ENCODE data around the gene ITGBL1. TPM values are rescaled to one million over a fixed set of nuclear protein-coding genes. Genes with fewer than 3 reads are reported as not detected.
"Not testable (repeated sequence)": the region's sequence is repeated elsewhere in the genome, so short reads cannot be mapped to it uniquely, and the experiment has no call there.

Gene ITGBL1
- total RNA-seq, 1 experiment from 2014 or later: not detected

DNA sequence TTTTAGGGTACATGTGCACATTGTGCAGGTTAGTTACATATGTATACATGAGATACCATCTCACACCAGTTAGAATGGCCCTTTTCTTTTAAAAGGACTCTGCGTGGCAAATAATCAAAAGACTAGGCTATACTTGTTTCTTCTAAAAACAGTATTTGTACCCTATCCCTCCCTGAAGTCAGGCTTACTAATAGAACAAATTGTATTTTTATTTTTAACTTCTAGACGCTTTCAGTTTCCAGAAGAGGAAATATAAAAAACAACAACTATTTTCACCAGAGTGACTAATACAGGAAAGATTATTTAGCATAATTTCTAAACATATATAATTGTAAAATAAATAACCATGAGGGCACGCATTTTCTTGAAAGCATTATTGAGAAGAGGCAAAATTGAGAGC is 83.6 kb downstream of the ITGBL1 start:
- no peak overlapping the region for H3K27ac Mint-ChIP-seq (ENCODE audit: unreplicated experiment)

GRCh38 chr13:101544544-101544943 is 92.1 kb downstream of the ITGBL1 start:
- H3K27me3 Mint-ChIP-seq (ENCODE audit: insufficient read depth, unreplicated experiment); H3K27ac Mint-ChIP-seq (ENCODE audit: unreplicated experiment); H3K4me1 Mint-ChIP-seq (ENCODE audit: low read depth, unreplicated experiment); intact Hi-C loops (cut with micrococcal nuclease; ENCODE audit: unreplicated experiment); H3K9me3 ChIP-seq; H3K36me3 ChIP-seq (ENCODE audit: control insufficient read depth, insufficient read depth, low read length); H3K27me3 ChIP-seq (replicated peaks; ENCODE audit: control insufficient read depth, insufficient read depth, low read length); H3K9me3 Mint-ChIP-seq (ENCODE audit: unreplicated experiment); BruUV-seq (replicated peaks); H3K4me1 ChIP-seq; POLR2A ChIA-PET; H3K4me3 ChIP-seq (ENCODE audit: low read depth, low read length); H3K36me3 Mint-ChIP-seq (ENCODE audit: insufficient read depth, unreplicated experiment); CTCF ChIA-PET: not testable (repeated sequence)
- H3K4me3 Mint-ChIP-seq (ENCODE audit: unreplicated experiment): peak overlapping the region; percentile 67
- DNase-seq: peak; percentile 6 to 44

More for the DNA sequence above, 83.6 kb downstream of the ITGBL1 start:
- DNase-seq: no peak
- H3K9me3 Mint-ChIP-seq (ENCODE audit: unreplicated experiment): no peaks in the 10 kb centered on the region
- no peaks in the 10 kb centered on the region for H3K27me3 ChIP-seq (replicated peaks; ENCODE audit: control insufficient read depth, insufficient read depth, low read length)
- ChIA-PET CTCF (no interaction called here), POLR2A (no interaction called here)
- H3K4me3 ChIP-seq (ENCODE audit: low read depth, low read length): no peak overlapping the region
- TF ChIP-seq CTCF (IDR thresholded peaks at IDR 0.05; ENCODE audit: insufficient read depth in 1 of 2, low read depth in 1 of 2, low read length in 1 of 2, severe bottlenecking in 1 of 2, unreplicated experiment in 1 of 2): no peak
- H3K36me3 ChIP-seq (ENCODE audit: control insufficient read depth, insufficient read depth, low read length): no peaks in the 10 kb centered on the region
- H3K9me3 ChIP-seq: no peaks in the 10 kb centered on the region
- H3K4me1 Mint-ChIP-seq (ENCODE audit: low read depth, unreplicated experiment): no peaks in the 10 kb centered on the region
- H3K4me1 ChIP-seq: no peaks in the 10 kb centered on the region
- no peaks in the 10 kb centered on the region for H3K36me3 Mint-ChIP-seq (ENCODE audit: insufficient read depth, unreplicated experiment)
- no peak overlapping the region for H3K4me3 Mint-ChIP-seq (ENCODE audit: unreplicated experiment)
- BruUV-seq (replicated peaks): no TSS peak
- intact Hi-C loops (cut with micrococcal nuclease; ENCODE audit: unreplicated experiment): no loop called here
- H3K27me3 Mint-ChIP-seq (ENCODE audit: insufficient read depth, unreplicated experiment): no peaks in the 10 kb centered on the region

- Mint-ChIP-seq H3K4me1 (ENCODE audit: low read depth, unreplicated experiment) (no peaks in the 10 kb centered on the region), H3K9me3 (ENCODE audit: unreplicated experiment) (no peaks in the 10 kb centered on the region), H3K4me3 (ENCODE audit: unreplicated experiment) (peak overlapping the region; percentile 67), H3K36me3 (ENCODE audit: insufficient read depth, unreplicated experiment) (no peaks in the 10 kb centered on the region), H3K27ac (ENCODE audit: unreplicated experiment) (no peak overlapping the region), H3K27me3 (ENCODE audit: insufficient read depth, unreplicated experiment) (no peaks in the 10 kb centered on the region)
- POLR2A ChIA-PET: no interaction called here
- Histone ChIP-seq H3K9me3 (no peaks in the 10 kb centered on the region), H3K27me3 (replicated peaks; ENCODE audit: control insufficient read depth, insufficient read depth, low read length) (no peaks in the 10 kb centered on the region), H3K4me3 (ENCODE audit: low read depth, low read length) (no peak overlapping the region), H3K4me1 (no peaks in the 10 kb centered on the region), H3K36me3 (ENCODE audit: control insufficient read depth, insufficient read depth, low read length) (no peaks in the 10 kb centered on the region)
- CTCF ChIA-PET: no interaction called here
- intact Hi-C loops (cut with micrococcal nuclease; ENCODE audit: unreplicated experiment): no loop called here
- BruUV-seq (replicated peaks): no TSS peak
- DNase-seq: no peak
- no peak for TF ChIP-seq CTCF (IDR thresholded peaks at IDR 0.05; ENCODE audit: insufficient read depth in 1 of 2, low read depth in 1 of 2, low read length in 1 of 2, severe bottlenecking in 1 of 2, unreplicated experiment in 1 of 2)
These were observed 92.5 kb downstream of the ITGBL1 start for GRCh38 chr13:101544979-101545378.

DNA sequence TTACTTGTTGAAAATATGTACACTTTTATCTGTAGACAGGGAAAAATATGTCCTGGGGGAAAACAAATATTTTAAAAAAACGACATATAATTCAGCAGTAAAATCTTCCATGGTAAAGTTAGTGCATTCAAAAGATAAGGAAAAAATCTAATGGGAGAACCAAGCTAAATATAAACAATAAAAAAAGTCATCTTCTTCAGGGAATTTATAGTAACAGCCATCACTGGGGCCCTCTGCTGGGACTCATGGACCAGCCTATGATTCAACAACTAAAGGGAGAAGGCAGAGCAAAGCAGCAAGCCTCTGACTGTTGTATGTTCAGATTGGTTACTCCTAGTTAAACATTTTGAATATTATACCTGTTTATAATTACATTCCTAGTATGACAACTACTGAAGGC is 93.0 kb downstream of the ITGBL1 start:
- Mint-ChIP-seq H3K9me3 (ENCODE audit: unreplicated experiment) (no peaks in the 10 kb centered on the region), H3K4me1 (ENCODE audit: low read depth, unreplicated experiment) (no peaks in the 10 kb centered on the region), H3K36me3 (ENCODE audit: insufficient read depth, unreplicated experiment) (no peaks in the 10 kb centered on the region), H3K27me3 (ENCODE audit: insufficient read depth, unreplicated experiment) (no peaks in the 10 kb centered on the region), H3K4me3 (ENCODE audit: unreplicated experiment) (no peak overlapping the region), H3K27ac (ENCODE audit: unreplicated experiment) (no peak overlapping the region)
- no TSS peak for BruUV-seq (replicated peaks)
- H3K27me3 ChIP-seq (replicated peaks; ENCODE audit: control insufficient read depth, insufficient read depth, low read length): no peaks in the 10 kb centered on the region
- intact Hi-C loops (cut with micrococcal nuclease; ENCODE audit: unreplicated experiment): no loop called here
- no peak overlapping the region for H3K4me3 ChIP-seq (ENCODE audit: low read depth, low read length)
- no peaks in the 10 kb centered on the region for H3K36me3 ChIP-seq (ENCODE audit: control insufficient read depth, insufficient read depth, low read length)
- CTCF ChIA-PET: no interaction called here
- H3K9me3 ChIP-seq: no peaks in the 10 kb centered on the region
- POLR2A ChIA-PET: interaction anchor here (0.6 kb wide), 1 partner anchor 229 kb away, joined by 3 read pairs; no protein-coding TSS in a partner anchor
- no peak for TF ChIP-seq CTCF (IDR thresholded peaks at IDR 0.05; ENCODE audit: insufficient read depth in 1 of 2, low read depth in 1 of 2, low read length in 1 of 2, severe bottlenecking in 1 of 2, unreplicated experiment in 1 of 2)
- no peaks in the 10 kb centered on the region for H3K4me1 ChIP-seq
- no peak for DNase-seq

Data from Caco-2 (cell line).